HG03097 (cell line): ENCODE results near the gene GZMA.
"Not testable (repeated sequence)": the region's sequence is repeated elsewhere in the genome, so short reads cannot be mapped to it uniquely, and the experiment has no call there.

Experiments used
- ATAC-seq: cut with Tn5 transposase; IDR thresholded peaks from one replicate; pipeline ENCODE4 v1.9.1; 2021; ENCODE audit not compliant: unreplicated experiment, low FRiP score

GZMA gene

GRCh38 chr5:55105976-55106375 lies 3.5 kb downstream of the GZMA start:
- ATAC-seq = not testable (repeated sequence)

- no peak for ATAC-seq
These were observed 6.2 kb downstream of the GZMA start for GRCh38 chr5:55108661-55109060.

GRCh38 chr5:55110217-55110616 lies 7.8 kb downstream of the GZMA start:
- ATAC-seq = no peak

DNA sequence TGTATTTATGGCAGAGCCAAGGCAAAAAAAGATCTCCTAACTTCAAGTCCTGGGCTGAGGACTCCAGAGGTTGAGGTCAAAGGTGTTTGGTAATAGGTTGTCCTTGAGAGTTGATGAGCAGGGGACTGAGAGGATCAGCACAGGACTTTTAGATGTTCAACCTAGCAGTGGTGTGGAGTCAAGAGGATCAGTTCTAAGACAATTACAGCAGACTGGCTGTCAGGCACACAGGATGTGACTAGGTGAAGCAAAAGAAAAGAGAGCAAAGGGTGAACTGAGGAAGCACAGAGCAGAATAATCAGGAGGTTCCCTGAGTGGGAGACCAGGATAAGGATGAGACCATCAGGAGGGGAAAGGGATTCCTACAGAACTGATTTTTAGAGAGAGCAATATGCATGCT lies 10.9 kb downstream of the GZMA start:
- ATAC-seq = no peak

GRCh38 chr5:55114061-55114460 lies 11.6 kb downstream of the GZMA start:
- ATAC-seq = no peak

- ATAC-seq = no peak
These were observed 20.9 kb downstream of the GZMA start for GRCh38 chr5:55123365-55123764.

DNA sequence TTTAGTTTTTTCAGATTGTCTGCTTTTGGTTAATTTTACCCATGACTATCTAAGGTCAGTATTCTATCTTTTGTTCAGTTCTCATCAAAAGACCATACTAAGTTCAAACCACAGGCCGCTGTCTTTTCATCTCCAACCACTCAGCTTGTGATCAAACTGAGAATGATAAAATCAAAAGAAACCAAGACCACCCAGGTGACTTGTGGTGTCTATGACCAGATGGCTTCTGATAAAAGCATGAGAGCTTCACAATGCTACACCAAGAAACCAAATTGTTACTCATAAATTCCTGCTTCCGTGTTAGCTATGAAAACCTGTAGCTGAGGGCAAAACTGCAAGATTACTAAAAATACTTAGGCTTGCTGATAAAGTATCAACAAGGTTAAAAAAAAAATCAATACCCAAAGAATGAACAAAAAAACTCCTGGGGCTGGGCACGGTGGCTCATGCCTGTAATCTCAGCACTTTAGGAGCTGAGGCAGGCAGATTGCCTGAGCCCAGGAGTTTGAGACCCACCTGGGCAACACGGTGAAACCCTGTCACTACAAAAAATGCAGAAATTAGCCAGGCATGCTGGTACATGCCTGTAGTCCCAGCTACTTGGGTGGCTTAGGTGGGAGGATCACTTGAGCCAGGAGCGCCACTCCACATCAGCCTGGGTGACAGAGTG lies 31.7 kb downstream of the GZMA start:
- ATAC-seq = no peak

- no peak for ATAC-seq
These were observed 34.1 kb downstream of the GZMA start for GRCh38 chr5:55136521-55136920.

GRCh38 chr5:55140908-55141665 lies 38.6 kb downstream of the GZMA start:
- no peak for ATAC-seq

- no peak for ATAC-seq
These were observed 39.7 kb downstream of the GZMA start for GRCh38 chr5:55141945-55142690.

DNA sequence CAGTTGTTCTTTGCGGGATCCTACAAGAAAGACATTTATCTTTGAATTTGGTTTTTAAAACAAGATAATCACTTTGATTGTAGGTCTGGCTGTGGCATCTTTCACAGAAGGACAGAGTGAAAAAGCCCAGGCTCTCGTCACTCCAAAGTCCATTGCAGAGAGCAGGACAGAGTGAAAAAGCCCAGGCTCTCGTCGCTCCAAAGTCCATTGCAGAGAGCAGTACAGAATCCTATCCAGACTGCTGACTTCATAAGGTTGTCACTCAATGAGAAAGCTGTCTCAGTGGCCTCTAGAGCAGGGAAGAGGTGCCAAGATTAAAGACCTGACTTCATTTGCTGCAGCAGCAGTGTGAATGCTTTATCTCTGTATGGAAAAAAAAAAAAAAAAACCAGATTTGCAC lies 41.2 kb downstream of the GZMA start:
- no peak for ATAC-seq

DNA sequence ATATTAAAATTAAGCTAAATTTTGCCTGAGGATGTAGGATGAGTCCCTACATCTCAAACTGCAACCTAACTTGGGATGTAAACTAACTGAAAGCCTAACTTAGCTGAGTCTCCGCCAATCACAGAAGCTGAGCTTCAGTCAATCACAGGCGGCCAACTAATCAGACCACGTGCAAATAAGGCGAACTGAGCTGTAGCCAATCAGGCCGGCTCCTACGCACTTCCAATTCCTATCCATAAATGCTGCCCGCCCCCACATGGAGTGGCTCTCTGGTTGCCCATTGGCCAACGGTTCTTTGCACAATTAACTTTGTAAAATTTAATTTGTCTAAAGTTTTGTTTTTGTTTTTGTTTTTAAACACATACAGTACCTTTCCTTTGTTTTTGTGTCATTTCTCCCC lies 43.6 kb downstream of the GZMA start:
- ATAC-seq = no peak

DNA sequence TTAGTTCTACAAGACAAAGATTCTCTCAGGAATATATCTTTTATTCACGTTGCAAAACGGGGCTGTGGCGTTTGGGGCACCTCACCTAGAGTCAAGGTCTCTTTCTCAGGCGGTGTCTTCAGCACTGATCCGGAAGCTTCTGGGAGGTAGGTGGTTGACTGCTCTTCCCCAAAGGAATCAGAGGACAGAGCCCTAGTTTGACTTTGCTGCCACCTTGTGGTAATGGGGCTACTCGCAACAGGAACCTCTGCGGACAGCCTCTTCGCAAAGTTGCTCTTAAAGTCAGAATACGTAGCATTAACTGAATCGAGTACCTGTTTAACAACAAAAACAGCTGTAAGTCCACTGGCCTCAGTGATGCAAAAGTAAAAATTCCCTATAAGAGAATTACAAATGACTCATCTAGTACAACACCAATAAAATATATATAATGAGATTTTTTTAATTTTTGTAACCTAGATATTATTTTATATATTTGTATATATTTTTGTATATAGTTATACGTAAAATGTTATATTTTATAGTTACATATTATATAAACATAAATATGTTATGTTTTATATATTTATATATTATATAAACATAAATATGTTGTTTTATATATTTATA lies 44.2 kb downstream of the GZMA start:
- ATAC-seq = no peak

DNA sequence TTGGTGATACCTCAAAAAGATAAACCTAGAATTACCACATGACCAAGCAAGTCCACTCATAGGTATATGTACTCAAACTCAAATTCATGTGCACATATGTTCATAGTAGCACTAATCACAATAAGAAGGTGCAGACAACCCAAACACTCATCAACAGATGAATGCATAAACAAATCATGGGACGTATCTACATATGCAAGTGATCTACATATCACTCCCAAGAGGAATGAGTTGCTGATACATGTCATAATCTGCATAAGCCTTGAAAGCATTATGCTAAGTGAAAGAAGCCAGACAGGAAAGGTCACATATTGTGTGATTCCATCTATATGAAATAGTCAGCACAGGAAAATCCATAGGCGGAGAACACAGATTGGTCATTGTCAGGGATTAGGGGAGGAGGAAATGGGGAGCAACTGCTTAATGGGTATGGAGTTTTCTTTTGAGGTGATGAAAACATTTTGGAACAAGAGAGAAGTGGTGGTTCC lies 46.9 kb downstream of the GZMA start:
- ATAC-seq = no peak

- no peak for ATAC-seq
These were observed 49.7 kb downstream of the GZMA start for GRCh38 chr5:55151923-55152842.

DNA sequence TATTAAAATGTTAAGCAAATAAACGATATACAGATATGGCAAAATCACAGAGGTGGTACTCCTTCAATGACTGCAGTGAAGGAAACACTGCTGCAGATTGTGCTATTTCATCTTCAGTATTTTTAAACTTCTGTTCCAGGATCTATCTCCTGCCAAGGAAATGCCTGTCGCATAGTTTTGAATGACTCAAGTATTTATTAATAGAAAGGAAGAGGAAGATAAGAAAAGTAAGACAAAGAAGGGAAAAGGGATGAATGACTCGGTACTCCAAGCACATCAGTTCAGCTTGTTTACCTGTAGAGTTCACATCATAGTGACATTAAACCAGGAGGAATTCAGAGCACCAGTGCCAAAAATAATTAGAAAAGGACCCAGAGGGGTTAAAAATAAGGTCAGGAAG lies 52.4 kb downstream of the GZMA start:
- no peak for ATAC-seq
